HFFc6 (cell line): Measurements from ENCODE around the gene EID1. TPM values are rescaled to one million over a fixed set of nuclear protein-coding genes. Genes with fewer than 3 reads are reported as not detected.

Experiments
- DNase-seq: peaks from one replicate; pipeline ENCODE4 v3.0.0-alpha.2; 2018
- H3K27ac Mint-ChIP-seq: 2 replicates; pipeline ENCODE4 v1.8.0; 2020; ENCODE audit warnings: mild to moderate bottlenecking, mixed read lengths
- H3K27me3 Mint-ChIP-seq: 2 replicates; pipeline ENCODE4 v1.8.0; 2021; ENCODE audit warnings: mild to moderate bottlenecking, moderate library complexity, mixed read lengths; ENCODE audit not compliant: insufficient read depth
- H3K36me3 Mint-ChIP-seq: 2 replicates; pipeline ENCODE4 v1.8.0; 2021; ENCODE audit warnings: low read depth, mixed read lengths
- H3K4me1 Mint-ChIP-seq: 2 replicates; pipeline ENCODE4 v1.8.0; 2020; ENCODE audit warnings: low read depth, mixed read lengths
- H3K4me3 Mint-ChIP-seq: 2 replicates; pipeline ENCODE4 v1.8.0; 2020; ENCODE audit warnings: mild to moderate bottlenecking, moderate library complexity, mixed read lengths
- H3K9me3 Mint-ChIP-seq: 2 replicates; pipeline ENCODE4 v1.8.0; 2020; ENCODE audit warnings: mild to moderate bottlenecking, mixed read lengths
- CTCF ChIP-seq: fragments of 200-600 bp; sonication (generic); IDR thresholded peaks from 2 replicates; pipeline ENCODE4 v1.5.0; 2021; ENCODE audit warnings: antibody characterized with exemption, mild to moderate bottlenecking
- total RNA-seq, 6 experiments: library from RNA; stranded (reverse); fragmentation: NEBNext Ultra II Directional; extraction: Animal tissue kit (Norgen Biotek cat#: 25700); gene quantifications; 2 replicates in 1 of 6; 3 replicates in 5 of 6; pipeline ENCODE4 v1.2.3, GENCODE V29; 2021

Gene EID1
- total RNA-seq, 6 experiments from 2014 or later: 218 to 281 (median 242) TPM

DNA sequence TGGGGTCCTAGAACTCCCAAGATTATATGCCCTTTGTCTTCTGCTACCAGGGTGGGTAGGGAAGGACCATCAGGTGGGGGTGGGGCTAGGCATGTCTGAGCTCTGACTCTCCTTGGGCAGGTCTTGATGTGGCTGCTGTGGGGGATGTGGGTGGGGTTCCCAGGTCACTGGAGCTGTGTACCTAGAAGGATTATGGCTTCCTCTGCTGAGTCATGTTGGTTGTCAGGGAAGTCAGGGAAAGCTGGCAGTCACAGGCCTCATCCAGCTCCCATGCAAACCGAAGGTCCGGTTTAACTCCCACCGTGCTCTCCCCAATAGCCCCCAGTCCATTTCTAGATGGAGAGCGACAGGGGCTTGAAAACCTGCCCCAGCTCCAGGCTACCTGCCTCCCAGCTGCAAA lies 35.2 kb downstream of the EID1 start:
- Mint-ChIP-seq H3K4me1 (peaks cover 15% of the 10 kb centered on the region), H3K4me3 (no peak overlapping the region), H3K36me3 (peaks cover 11% of the 10 kb centered on the region), H3K27me3 (no peaks in the 10 kb centered on the region), H3K27ac (peak overlapping the region; percentile 19; the same call in 1 of the 2 replicates), H3K9me3 (no peaks in the 10 kb centered on the region)
- TF ChIP-seq CTCF: no peak
- no peak for DNase-seq

DNA sequence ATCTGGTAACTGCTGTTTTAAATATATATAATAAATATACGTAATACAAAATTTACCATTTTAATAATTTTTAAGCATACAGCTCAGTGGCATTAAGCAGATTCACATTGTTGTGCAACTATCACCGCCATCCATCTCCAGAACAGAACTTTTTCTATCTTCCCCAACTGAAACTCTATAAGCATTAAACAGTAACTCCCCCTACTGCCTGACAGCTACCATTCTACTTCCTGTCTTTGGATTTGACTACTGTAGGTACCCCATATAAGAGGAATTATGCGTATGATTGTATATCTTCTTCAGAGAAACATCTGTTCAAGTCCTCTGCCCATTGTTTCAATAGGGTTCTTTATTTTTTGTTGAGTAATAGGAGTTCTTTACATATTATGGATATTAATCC lies 36.8 kb downstream of the EID1 start:
- Mint-ChIP-seq H3K4me1 (peaks cover 15% of the 10 kb centered on the region), H3K27ac (no peak overlapping the region), H3K4me3 (no peak overlapping the region), H3K36me3 (peaks cover 16% of the 10 kb centered on the region), H3K9me3 (no peaks in the 10 kb centered on the region), H3K27me3 (no peaks in the 10 kb centered on the region)
- DNase-seq: no peak
- TF ChIP-seq CTCF: no peak

GRCh38 chr15:48915861-48916260 lies 37.9 kb downstream of the EID1 start:
- Mint-ChIP-seq H3K27me3 (no peaks in the 10 kb centered on the region), H3K9me3 (no peaks in the 10 kb centered on the region), H3K36me3 (peaks cover 20% of the 10 kb centered on the region), H3K4me3 (no peak overlapping the region), H3K4me1 (peaks cover 15% of the 10 kb centered on the region), H3K27ac (no peak overlapping the region)
- DNase-seq: no peak
- no peak for TF ChIP-seq CTCF

DNA sequence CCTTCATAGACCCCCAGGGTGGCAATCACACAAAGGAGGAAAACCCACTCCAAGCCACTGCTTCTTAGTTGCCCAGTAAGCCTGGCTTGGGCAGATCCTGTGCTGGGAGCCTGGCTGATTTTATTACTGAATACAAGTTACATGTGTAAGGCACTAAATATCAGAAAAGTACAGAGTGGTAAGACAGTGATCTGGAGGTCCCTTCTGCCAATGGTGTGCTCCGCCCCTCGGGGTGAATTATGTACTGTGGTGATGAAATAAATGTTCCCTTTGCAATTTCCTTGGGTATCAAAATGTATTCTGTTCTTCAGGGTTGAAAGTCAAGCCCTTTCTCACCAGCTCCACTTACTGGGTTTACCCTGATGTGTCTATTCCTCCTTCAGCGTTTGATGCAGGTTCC lies 38.8 kb downstream of the EID1 start:
- H3K4me1 Mint-ChIP-seq: peaks cover 15% of the 10 kb centered on the region
- H3K27ac Mint-ChIP-seq: no peak overlapping the region
- no peak for TF ChIP-seq CTCF
- no peaks in the 10 kb centered on the region for H3K9me3 Mint-ChIP-seq
- H3K4me3 Mint-ChIP-seq: no peak overlapping the region
- no peaks in the 10 kb centered on the region for H3K27me3 Mint-ChIP-seq
- no peak for DNase-seq
- H3K36me3 Mint-ChIP-seq: peaks cover 18% of the 10 kb centered on the region

DNA sequence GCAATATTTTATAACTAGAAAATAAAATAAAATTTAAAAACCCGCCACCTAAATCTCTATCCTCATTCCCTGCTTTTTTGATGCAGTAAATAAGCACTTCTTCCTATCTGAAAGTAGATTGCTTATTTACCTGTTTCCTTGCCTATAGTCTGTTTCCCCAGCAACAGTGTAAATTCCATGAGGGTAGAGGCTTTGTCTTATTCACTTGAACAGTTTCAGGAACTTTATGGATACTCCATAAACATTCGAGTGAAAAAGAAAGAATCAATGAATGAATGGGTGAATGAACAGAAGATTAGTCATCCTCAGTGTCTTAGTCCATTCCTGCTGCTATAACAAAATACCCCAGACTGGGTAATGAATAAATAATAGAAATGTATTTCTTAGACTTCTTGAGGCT lies 44.1 kb downstream of the EID1 start:
- peaks cover 30% of the 10 kb centered on the region for H3K4me1 Mint-ChIP-seq
- H3K4me3 Mint-ChIP-seq: no peak overlapping the region
- no peaks in the 10 kb centered on the region for H3K9me3 Mint-ChIP-seq
- no peak for TF ChIP-seq CTCF
- no peak overlapping the region for H3K27ac Mint-ChIP-seq
- H3K27me3 Mint-ChIP-seq: no peaks in the 10 kb centered on the region
- no peak for DNase-seq
- H3K36me3 Mint-ChIP-seq: peaks cover 25% of the 10 kb centered on the region
